IMR-90 (cell line): ENCODE results near the gene NCKAP5L. TPM values are rescaled to one million over a fixed set of nuclear protein-coding genes. Genes with fewer than 3 reads are reported as not detected.

Experiments
- ATAC-seq: fragments of 200-7000 bp; cut with Tn5 transposase; 2 replicates; pipeline ENCODE4 v1.9.1; 2020; ENCODE audit warnings: low read depth, mild to moderate bottlenecking, moderate library complexity
- BruUV-seq: library from RNA; stranded (reverse); fragments of 400-500 nt; replicated peaks from 2 replicates; lab custom pipeline; 2021; lab: Mats Ljungman, UMichigan
- CTCF ChIA-PET: fragments of 300-600 bp; formaldehyde crosslinking; extraction: SDS; loops from one replicate; lab custom pipeline; 2021; ENCODE audit warnings: antibody characterized with exemption; lab: Yijun Ruan, JAX
- POLR2A ChIA-PET: fragments of 300-600 bp; sonication (Branson Sonifier 250); formaldehyde crosslinking; loops from one replicate; lab custom pipeline; 2022; ENCODE audit warnings: antibody characterized with exemption; ENCODE audit not compliant: unreplicated experiment; lab: Charles Lee
- DNase-seq: peaks from one replicate; pipeline ENCODE4 v3.0.0; 2013
- H2AFZ ChIP-seq: replicated peaks from 2 replicates; pipeline ENCODE3; 2013; ENCODE audit warnings: low read length, mild to moderate bottlenecking; ENCODE audit not compliant: poor library complexity
- H2AK5ac ChIP-seq: 2 replicates; pipeline ENCODE4 v1.6.1; 2013; ENCODE audit warnings: low read depth, low read length, inconsistent platforms
- H2AK9ac ChIP-seq: replicated peaks from 2 replicates; pipeline ENCODE3; 2013; ENCODE audit warnings: mild to moderate bottlenecking, low read depth, low read length, moderate library complexity; ENCODE audit not compliant: poor library complexity
- H2BK120ac ChIP-seq: 2 replicates; pipeline ENCODE4 v1.6.1; 2013; ENCODE audit warnings: low read depth, low read length, inconsistent platforms
- H2BK15ac ChIP-seq: 3 replicates; pipeline ENCODE4 v1.6.1; 2013; ENCODE audit warnings: low read depth, low read length, inconsistent platforms
- H2BK20ac ChIP-seq: 2 replicates; pipeline ENCODE4 v1.6.1; 2013; ENCODE audit warnings: low read depth, mild to moderate bottlenecking, inconsistent platforms, low read length, moderate library complexity
- H2BK5ac ChIP-seq: 2 replicates; pipeline ENCODE4 v1.6.1; 2013; ENCODE audit warnings: mild to moderate bottlenecking, low read depth, low read length, inconsistent platforms; ENCODE audit not compliant: poor library complexity, severe bottlenecking
- H3K14ac ChIP-seq: replicated peaks from 2 replicates; pipeline ENCODE4 v1.6.1; 2013; ENCODE audit warnings: low read depth, low read length, inconsistent platforms
- H3K18ac ChIP-seq: 2 replicates; pipeline ENCODE4 v1.6.1; 2013; ENCODE audit warnings: low read depth, low read length, control low read depth
- H3K23ac ChIP-seq: 2 replicates; pipeline ENCODE4 v1.6.1; 2013; ENCODE audit warnings: low read depth, low read length, inconsistent platforms
- H3K27ac ChIP-seq: 2 replicates; pipeline ENCODE4 v1.5.1; 2013; ENCODE audit warnings: mild to moderate bottlenecking, control low read depth, low read length; ENCODE audit not compliant: insufficient read depth
- H3K27me3 ChIP-seq: 2 replicates; pipeline ENCODE4 v1.6.1; 2013; ENCODE audit warnings: low read length; ENCODE audit not compliant: control insufficient read depth, insufficient read depth
- H3K36me3 ChIP-seq: 2 replicates; pipeline ENCODE4 v1.6.1; 2013; ENCODE audit warnings: low read length, mixed read lengths; ENCODE audit not compliant: control insufficient read depth, insufficient read depth
- H3K4ac ChIP-seq: 2 replicates; pipeline ENCODE4 v1.6.1; 2013; ENCODE audit warnings: low read depth, low read length, inconsistent platforms
- H3K4me1 ChIP-seq: 2 replicates; pipeline ENCODE4 v1.6.1; 2013; ENCODE audit warnings: low read length, mixed read lengths; ENCODE audit not compliant: control insufficient read depth, insufficient read depth
- H3K4me2 ChIP-seq: 2 replicates; pipeline ENCODE4 v1.6.1; 2013; ENCODE audit warnings: low read depth, mild to moderate bottlenecking, control low read depth, low read length, moderate library complexity
- H3K4me3 ChIP-seq: 2 replicates; pipeline ENCODE4 v1.5.1; 2013; ENCODE audit warnings: low read depth, mild to moderate bottlenecking, control low read depth, low read length, moderate library complexity; ENCODE audit not compliant: insufficient read depth
- H3K56ac ChIP-seq: 2 replicates; pipeline ENCODE4 v1.6.1; 2013; ENCODE audit warnings: low read length, inconsistent platforms; ENCODE audit not compliant: insufficient read depth; ENCODE audit errors: extremely low read depth
- H3K79me1 ChIP-seq, 2 experiments: 2 replicates each; pipeline ENCODE4 v1.6.1; 2013; ENCODE audit warnings: low read length in 2 of 2, inconsistent platforms in 1 of 2, low read depth in 1 of 2
- H3K9ac ChIP-seq: 2 replicates; pipeline ENCODE4 v1.6.1; 2013; ENCODE audit warnings: low read depth, low read length, control low read depth
- H3K9me1 ChIP-seq: 2 replicates; pipeline ENCODE4 v1.6.1; 2013; ENCODE audit warnings: low read length, inconsistent platforms; ENCODE audit not compliant: insufficient read depth
- H3K9me3 ChIP-seq: 2 replicates; pipeline ENCODE4 v1.6.1; 2013; ENCODE audit warnings: low read length; ENCODE audit not compliant: control insufficient read depth, insufficient read depth
- H4K20me1 ChIP-seq: 2 replicates; pipeline ENCODE4 v1.6.1; 2013; ENCODE audit warnings: low read length, inconsistent platforms; ENCODE audit not compliant: insufficient read depth
- H4K5ac ChIP-seq: 2 replicates; pipeline ENCODE4 v1.6.1; 2013; ENCODE audit warnings: mild to moderate bottlenecking, low read depth, low read length, control low read depth
- H4K8ac ChIP-seq, 2 experiments: 2 replicates each; pipeline ENCODE4 v1.6.1; 2013; ENCODE audit warnings: low read depth in 2 of 2, low read length in 2 of 2, control low read depth in 1 of 2, inconsistent platforms in 1 of 2
- H4K91ac ChIP-seq: 2 replicates; pipeline ENCODE4 v1.6.1; 2013; ENCODE audit warnings: low read depth, low read length, inconsistent platforms; ENCODE audit not compliant: insufficient read depth
- BHLHE40 ChIP-seq: fragments of 150-350 bp; IDR thresholded peaks from 2 replicates; pipeline ENCODE4 v1.6.1; 2016; ENCODE audit warnings: mild to moderate bottlenecking, low read depth, low read length
- CEBPB ChIP-seq: IDR thresholded peaks from 2 replicates; pipeline ENCODE4 v1.6.1; 2012; ENCODE audit warnings: low read depth, low read length, improper control_type of control experiment
- CHD1 ChIP-seq: IDR thresholded peaks from 2 replicates; pipeline ENCODE4 v1.6.1; 2012; ENCODE audit warnings: low read depth, low read length, improper control_type of control experiment
- FOS ChIP-seq: fragments of 150-350 bp; IDR thresholded peaks from 2 replicates; pipeline ENCODE4 v1.6.1; 2016; ENCODE audit warnings: low read depth, low read length
- MAFK ChIP-seq: IDR thresholded peaks from 2 replicates; pipeline ENCODE4 v1.6.1; 2012; ENCODE audit warnings: low read depth, low read length, improper control_type of control experiment
- MAZ ChIP-seq: IDR thresholded peaks from 2 replicates; pipeline ENCODE4 v1.6.1; 2012; ENCODE audit warnings: low read depth, mild to moderate bottlenecking, low read length, improper control_type of control experiment, moderate library complexity, borderline replicate concordance
- MXI1 ChIP-seq: IDR thresholded peaks from 2 replicates; pipeline ENCODE4 v1.6.1; 2012; ENCODE audit warnings: low read depth, mild to moderate bottlenecking, low read length, moderate library complexity, borderline replicate concordance
- NFE2L2 ChIP-seq: fragments of 150-350 bp; IDR thresholded peaks from 2 replicates; pipeline ENCODE4 v1.6.1; 2016; ENCODE audit warnings: low read depth, mild to moderate bottlenecking, low read length
- POLR2A ChIP-seq: IDR thresholded peaks from 2 replicates; pipeline ENCODE4 v1.6.1; 2012; ENCODE audit warnings: mild to moderate bottlenecking, low read depth, low read length
- RAD21 ChIP-seq: IDR thresholded peaks from 2 replicates; pipeline ENCODE4 v1.6.1; 2012; ENCODE audit warnings: low read length, improper control_type of control experiment
- RCOR1 ChIP-seq: IDR thresholded peaks from 2 replicates; pipeline ENCODE4 v1.6.1; 2012; ENCODE audit warnings: mild to moderate bottlenecking, low read length, improper control_type of control experiment; ENCODE audit not compliant: insufficient replicate concordance
- RFX5 ChIP-seq: IDR thresholded peaks from 2 replicates; pipeline ENCODE4 v1.8.0; 2012; ENCODE audit warnings: low read depth, mild to moderate bottlenecking, low read length, moderate library complexity
- SMC3 ChIP-seq: fragments of 150-350 bp; IDR thresholded peaks from 2 replicates; pipeline ENCODE4 v1.6.1; 2016; ENCODE audit warnings: low read depth, mild to moderate bottlenecking, antibody characterized with exemption, low read length, moderate library complexity
- WGBS, 2 experiments: methylation state at CpG; one replicate each; pipeline versions ENCODE4 v1.1.5 to v1.1.7; 2013; ENCODE audit warnings: missing lambda C conversion rate in 2 of 2; ENCODE audit not compliant: insufficient read length in 1 of 2; ENCODE audit errors: extremely low coverage in 2 of 2; 5-methylcytosine and 5-hydroxymethylcytosine counted together
- dilution Hi-C: fragments of 300-500 bp; cut with HindIII; formaldehyde crosslinking; loops from one replicate; pipeline ENCODE4 v1.14.3; 2018; ENCODE audit warnings: low sequenced_read_pairs; ENCODE audit not compliant: unreplicated experiment
- in situ Hi-C: fragments of 300-500 bp; cut with MboI; formaldehyde crosslinking; loops from 3 replicates; pipeline ENCODE4 v1.14.3; 2019; ENCODE audit warnings: low sequenced_read_pairs, inconsistent platforms, mixed read lengths
- intact Hi-C: fragments of 100-400 bp; cut with micrococcal nuclease; formaldehyde crosslinking; loops from 2 replicates; pipeline ENCODE4 v1.10.0; 2022
- polyA plus RNA-seq, 3 experiments: library from polyadenylated mRNA; depleted of rRNA; stranded (reverse); fragments of >200 nt; gene quantifications; 2 replicates each; pipeline ENCODE4 v1.2.3, GENCODE V29; 2012; ENCODE audit warnings: low replicate concordance in 1 of 3
- total RNA-seq: library from RNA; depleted of rRNA; stranded (reverse); fragments of >200 nt; gene quantifications from 2 replicates; pipeline ENCODE4 v1.2.3, GENCODE V29; 2012
- TF ChIP-seq, protein P1 (sequence below): conservative IDR thresholded peaks from 2 replicates; pipeline ENCODE4 v1.5.1; 2012; ENCODE audit warnings: mild to moderate bottlenecking, low read depth, low read length, improper control_type of control experiment
- TF ChIP-seq, protein P2 (sequence below): fragments of 150-350 bp; IDR thresholded peaks from 2 replicates; pipeline ENCODE4 v1.6.1; 2017; ENCODE audit warnings: mild to moderate bottlenecking, antibody characterized with exemption, low read length, low read depth
- TF ChIP-seq, protein P3 (sequence below): fragments of 150-350 bp; IDR thresholded peaks from 2 replicates; pipeline ENCODE4 v1.6.1; 2016; ENCODE audit warnings: low read depth, mild to moderate bottlenecking, low read length, moderate library complexity, borderline replicate concordance

NCKAP5L gene
- total and polyA plus RNA-seq, 2 of the 4 experiments (the other 2 are of a cell fraction) = 6.1 to 14.4 TPM

DNA sequence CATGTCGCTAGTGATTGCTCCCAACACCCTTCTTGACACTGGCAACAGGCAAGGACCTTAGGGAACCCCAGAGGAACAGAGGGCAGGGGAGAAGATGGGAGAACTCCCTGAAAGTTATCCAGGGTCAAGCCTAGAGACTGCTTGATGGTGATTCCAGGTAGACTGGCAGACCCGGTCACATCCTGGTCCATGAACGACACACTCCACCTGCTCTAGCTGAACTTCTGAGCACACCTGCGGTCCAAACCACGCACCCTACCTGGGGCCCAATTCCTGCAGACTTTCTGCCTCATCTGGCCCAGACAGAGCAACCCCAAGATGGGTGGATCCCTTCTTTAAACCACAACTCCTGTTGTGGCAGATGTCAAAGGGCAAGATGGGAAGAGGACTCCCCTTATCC, 34.2 kb downstream of the NCKAP5L start:
- peaks cover 5% of the 10 kb centered on the region; the same call in 1 of the 2 replicates for H4K20me1 ChIP-seq
- H2BK15ac ChIP-seq = no peak overlapping the region
- H2BK120ac ChIP-seq = no peak overlapping the region
- POLR2A ChIA-PET = no interaction called here
- no peak overlapping the region for H2AK5ac ChIP-seq
- no peak for DNase-seq
- H3K4me1 ChIP-seq = no peaks in the 10 kb centered on the region
- intact Hi-C loops = no loop called here
- no peak overlapping the region for H3K23ac ChIP-seq
- no peak for ATAC-seq
- H2BK20ac ChIP-seq = no peak overlapping the region
- H3K14ac ChIP-seq = no peak overlapping the region
- no TSS peak for BruUV-seq
- no peaks in the 10 kb centered on the region for H3K79me1 ChIP-seq
- H3K27ac ChIP-seq = no peak overlapping the region
- H4K8ac ChIP-seq = no peak overlapping the region
- H3K4me3 ChIP-seq = no peak overlapping the region
- no peak overlapping the region for H3K18ac ChIP-seq
- H2BK5ac ChIP-seq = no peak overlapping the region
- H4K91ac ChIP-seq = no peak overlapping the region
- CTCF ChIA-PET = no interaction called here
- no peaks in the 10 kb centered on the region for H3K9me3 ChIP-seq
- no peak overlapping the region for H4K5ac ChIP-seq
- no CpG with 5 or more reads among the region's 5 CpGs for WGBS, 2 experiments
- no peak overlapping the region for H2AFZ ChIP-seq
- H3K4ac ChIP-seq = no peak overlapping the region
- H3K9ac ChIP-seq = no peak overlapping the region
- TF ChIP-seq CHD1 = no peak
- no peak for TF ChIP-seq MXI1
- no peak for TF ChIP-seq RCOR1
- no peak for TF ChIP-seq SMC3
- TF ChIP-seq RFX5 = no peak
- no peak for TF ChIP-seq NFE2L2
- no peak for TF ChIP-seq FOS
- TF ChIP-seq, protein P1, sequence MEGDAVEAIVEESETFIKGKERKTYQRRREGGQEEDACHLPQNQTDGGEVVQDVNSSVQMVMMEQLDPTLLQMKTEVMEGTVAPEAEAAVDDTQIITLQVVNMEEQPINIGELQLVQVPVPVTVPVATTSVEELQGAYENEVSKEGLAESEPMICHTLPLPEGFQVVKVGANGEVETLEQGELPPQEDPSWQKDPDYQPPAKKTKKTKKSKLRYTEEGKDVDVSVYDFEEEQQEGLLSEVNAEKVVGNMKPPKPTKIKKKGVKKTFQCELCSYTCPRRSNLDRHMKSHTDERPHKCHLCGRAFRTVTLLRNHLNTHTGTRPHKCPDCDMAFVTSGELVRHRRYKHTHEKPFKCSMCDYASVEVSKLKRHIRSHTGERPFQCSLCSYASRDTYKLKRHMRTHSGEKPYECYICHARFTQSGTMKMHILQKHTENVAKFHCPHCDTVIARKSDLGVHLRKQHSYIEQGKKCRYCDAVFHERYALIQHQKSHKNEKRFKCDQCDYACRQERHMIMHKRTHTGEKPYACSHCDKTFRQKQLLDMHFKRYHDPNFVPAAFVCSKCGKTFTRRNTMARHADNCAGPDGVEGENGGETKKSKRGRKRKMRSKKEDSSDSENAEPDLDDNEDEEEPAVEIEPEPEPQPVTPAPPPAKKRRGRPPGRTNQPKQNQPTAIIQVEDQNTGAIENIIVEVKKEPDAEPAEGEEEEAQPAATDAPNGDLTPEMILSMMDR = no peak
- TF ChIP-seq, protein P2, sequence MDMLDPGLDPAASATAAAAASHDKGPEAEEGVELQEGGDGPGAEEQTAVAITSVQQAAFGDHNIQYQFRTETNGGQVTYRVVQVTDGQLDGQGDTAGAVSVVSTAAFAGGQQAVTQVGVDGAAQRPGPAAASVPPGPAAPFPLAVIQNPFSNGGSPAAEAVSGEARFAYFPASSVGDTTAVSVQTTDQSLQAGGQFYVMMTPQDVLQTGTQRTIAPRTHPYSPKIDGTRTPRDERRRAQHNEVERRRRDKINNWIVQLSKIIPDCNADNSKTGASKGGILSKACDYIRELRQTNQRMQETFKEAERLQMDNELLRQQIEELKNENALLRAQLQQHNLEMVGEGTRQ = no peak
- TF ChIP-seq, protein P3, sequence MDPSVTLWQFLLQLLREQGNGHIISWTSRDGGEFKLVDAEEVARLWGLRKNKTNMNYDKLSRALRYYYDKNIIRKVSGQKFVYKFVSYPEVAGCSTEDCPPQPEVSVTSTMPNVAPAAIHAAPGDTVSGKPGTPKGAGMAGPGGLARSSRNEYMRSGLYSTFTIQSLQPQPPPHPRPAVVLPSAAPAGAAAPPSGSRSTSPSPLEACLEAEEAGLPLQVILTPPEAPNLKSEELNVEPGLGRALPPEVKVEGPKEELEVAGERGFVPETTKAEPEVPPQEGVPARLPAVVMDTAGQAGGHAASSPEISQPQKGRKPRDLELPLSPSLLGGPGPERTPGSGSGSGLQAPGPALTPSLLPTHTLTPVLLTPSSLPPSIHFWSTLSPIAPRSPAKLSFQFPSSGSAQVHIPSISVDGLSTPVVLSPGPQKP = no peak
- TF ChIP-seq MAFK = no peak
- no peak for TF ChIP-seq BHLHE40
- no peak for TF ChIP-seq RAD21
- no peak for TF ChIP-seq CEBPB
- no peak for TF ChIP-seq POLR2A
- no peak for TF ChIP-seq MAZ
- H3K9me1 ChIP-seq = no peaks in the 10 kb centered on the region
- in situ Hi-C loops = no loop called here
- H3K27me3 ChIP-seq = no peaks in the 10 kb centered on the region
- peaks cover 73% of the 10 kb centered on the region for H3K36me3 ChIP-seq
- H2AK9ac ChIP-seq = peak overlapping the region; percentile 45
- dilution Hi-C loops = no loop called here
- H3K56ac ChIP-seq = no peak overlapping the region
- no peak overlapping the region for H3K4me2 ChIP-seq
